ENCODE results near the gene COPS9. TPM values are rescaled to one million over a fixed set of nuclear protein-coding genes. Genes with fewer than 3 reads are reported as not detected.

COPS9 gene
- total RNA-seq, 1 donor from 2014 or later, result 190 TPM

GRCh38 chr2:240153418-240153817, 17.3 kb upstream of the COPS9 start:
- DNase-seq, result no peak
- no peak overlapping the region for H3K4me3 ChIP-seq
- no peak overlapping the region for H3K27ac ChIP-seq (replicated peaks)
- no peaks in the 10 kb centered on the region for H3K9me3 ChIP-seq (replicated peaks)
- no peaks in the 10 kb centered on the region for H3K4me1 ChIP-seq
- TF ChIP-seq CTCF (IDR thresholded peaks at IDR 0.05; ENCODE audit: borderline replicate concordance), result no peak
- peaks cover 68% of the 10 kb centered on the region for H3K27me3 ChIP-seq (ENCODE audit: low read depth)
- H3K36me3 ChIP-seq, result no peaks in the 10 kb centered on the region
- intact Hi-C loops (cut with micrococcal nuclease), result no loop called here

- no peaks in the 10 kb centered on the region for H3K36me3 ChIP-seq
- intact Hi-C loops (cut with micrococcal nuclease), result no loop called here
- no peak overlapping the region for H3K4me3 ChIP-seq
- H3K9me3 ChIP-seq (replicated peaks), result no peaks in the 10 kb centered on the region
- H3K4me1 ChIP-seq, result no peaks in the 10 kb centered on the region
- peak; percentile 38 for DNase-seq
- no peak overlapping the region for H3K27ac ChIP-seq (replicated peaks)
- H3K27me3 ChIP-seq (ENCODE audit: low read depth), result peaks cover 67% of the 10 kb centered on the region
- TF ChIP-seq CTCF (IDR thresholded peaks at IDR 0.05; ENCODE audit: borderline replicate concordance), result peak; percentile 11
Measured at GRCh38 chr2:240151477-240152031, 15.4 kb upstream of the COPS9 start.

DNA sequence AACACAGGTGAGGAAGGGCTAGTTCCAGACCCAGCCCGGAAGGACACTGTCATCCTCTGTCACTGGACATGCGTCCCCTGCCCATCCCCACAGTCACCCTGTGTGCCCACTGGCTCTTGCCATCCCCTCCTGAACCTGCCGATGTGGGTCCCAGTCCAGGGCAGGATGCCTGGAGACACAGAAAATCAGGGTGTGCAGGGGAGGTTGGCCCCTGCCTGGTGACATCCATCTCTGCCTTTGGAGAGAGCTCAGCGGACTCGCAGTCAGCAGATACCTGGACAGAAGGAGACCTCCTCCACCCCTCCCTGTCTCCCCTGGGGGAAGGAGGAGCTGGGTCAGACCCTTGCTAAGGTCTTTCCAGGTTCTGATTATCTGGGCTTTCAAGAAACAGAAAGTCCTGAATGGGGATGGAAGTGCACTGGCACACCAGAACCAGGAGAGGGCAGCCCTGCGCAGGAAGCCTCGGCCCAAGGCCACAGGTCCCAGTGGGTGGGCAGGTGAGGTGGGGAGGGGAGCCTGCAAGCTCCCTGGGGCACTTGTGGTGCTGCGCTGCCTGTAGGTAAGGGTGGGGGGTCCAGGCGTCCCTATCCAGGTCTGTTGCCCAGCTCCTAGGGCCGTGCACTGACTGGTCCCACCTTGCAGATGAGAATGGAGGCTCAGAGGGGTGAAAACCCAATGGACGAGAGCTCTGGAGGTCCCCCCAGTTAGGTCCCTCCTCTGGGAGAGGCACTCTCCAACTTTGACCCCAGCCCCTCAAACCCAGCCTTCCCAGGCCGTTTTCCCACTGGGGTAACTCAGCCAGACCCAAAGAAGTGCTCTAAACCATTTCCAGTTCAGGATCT, 14.1 kb upstream of the COPS9 start:
- Histone ChIP-seq H3K4me1 (no peaks in the 10 kb centered on the region), H3K36me3 (no peaks in the 10 kb centered on the region), H3K27ac (replicated peaks) (no peak overlapping the region), H3K9me3 (replicated peaks) (no peaks in the 10 kb centered on the region), H3K27me3 (ENCODE audit: low read depth) (peaks cover 76% of the 10 kb centered on the region), H3K4me3 (no peak overlapping the region)
- peak; percentile 71 for TF ChIP-seq CTCF (IDR thresholded peaks at IDR 0.05; ENCODE audit: borderline replicate concordance)
- DNase-seq, result no peak
- intact Hi-C loops (cut with micrococcal nuclease), result no loop called here

DNA sequence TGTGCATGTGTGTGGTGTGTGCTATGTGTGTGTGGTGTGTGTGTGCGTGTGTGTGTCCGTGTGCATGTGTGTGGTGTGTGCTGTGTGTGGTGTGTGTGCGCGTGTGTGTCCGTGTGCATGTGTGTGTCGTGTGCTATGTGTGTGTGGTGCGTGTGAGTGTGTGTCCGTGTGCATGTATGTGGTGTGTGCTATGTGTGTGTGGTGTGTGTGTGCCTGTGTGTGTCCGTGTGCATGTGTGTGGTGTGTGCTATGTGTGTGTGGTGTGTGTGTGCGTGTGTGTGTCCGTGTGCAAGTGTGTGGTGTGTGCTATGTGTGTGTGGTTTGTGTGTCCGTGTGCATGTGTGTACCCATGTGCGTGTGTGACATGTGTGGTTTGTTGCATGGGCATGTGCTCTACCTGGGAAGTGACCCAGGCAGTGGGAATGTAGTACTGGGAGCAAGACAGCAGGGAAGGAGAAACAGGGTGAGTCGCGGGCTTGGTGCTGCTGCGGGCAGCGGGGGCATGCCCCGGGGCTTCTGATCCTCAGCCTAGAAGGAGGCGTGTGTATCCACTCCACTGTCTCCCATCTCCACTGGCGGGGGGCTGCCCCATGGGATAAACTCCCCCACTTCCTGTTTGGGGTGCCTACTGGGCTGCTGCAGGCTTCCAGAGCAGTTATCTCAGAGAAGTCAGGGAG, 11.9 kb upstream of the COPS9 start:
- Histone ChIP-seq H3K36me3 (no peaks in the 10 kb centered on the region), H3K9me3 (replicated peaks) (no peaks in the 10 kb centered on the region), H3K27ac (replicated peaks) (no peak overlapping the region), H3K4me3 (no peak overlapping the region), H3K27me3 (ENCODE audit: low read depth) (peaks cover 77% of the 10 kb centered on the region), H3K4me1 (no peaks in the 10 kb centered on the region)
- DNase-seq, result no peak
- no peak for TF ChIP-seq CTCF (IDR thresholded peaks at IDR 0.05; ENCODE audit: borderline replicate concordance)
- intact Hi-C loops (cut with micrococcal nuclease), result no loop called here

DNA sequence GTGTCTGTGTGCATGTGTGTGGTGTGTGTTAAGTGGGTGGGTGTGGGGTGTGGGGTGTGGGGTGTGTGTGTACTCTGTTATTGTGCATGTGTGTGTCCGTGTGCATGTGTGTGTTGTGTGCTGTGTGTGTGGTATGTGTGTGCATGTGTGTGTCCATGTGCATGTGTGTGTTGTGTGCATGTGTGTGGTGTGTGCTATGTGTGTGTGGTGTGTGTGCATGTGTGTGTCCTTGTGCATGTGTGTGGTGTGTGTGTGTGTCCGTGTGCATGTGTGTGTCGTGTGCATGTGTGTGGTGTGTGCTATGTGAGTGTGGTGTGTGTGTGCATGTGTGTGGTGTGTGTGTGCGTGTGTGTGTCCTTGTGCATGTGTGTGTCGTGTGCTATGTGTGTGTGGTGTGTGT, 11.3 kb upstream of the COPS9 start:
- no peaks in the 10 kb centered on the region for H3K4me1 ChIP-seq
- H3K36me3 ChIP-seq, result no peaks in the 10 kb centered on the region
- no peak for TF ChIP-seq CTCF (IDR thresholded peaks at IDR 0.05; ENCODE audit: borderline replicate concordance)
- peaks cover 82% of the 10 kb centered on the region for H3K27me3 ChIP-seq (ENCODE audit: low read depth)
- H3K9me3 ChIP-seq (replicated peaks), result no peaks in the 10 kb centered on the region
- intact Hi-C loops (cut with micrococcal nuclease), result no loop called here
- no peak for DNase-seq
- H3K27ac ChIP-seq (replicated peaks), result no peak overlapping the region
- no peak overlapping the region for H3K4me3 ChIP-seq

Measured in left ventricle myocardium inferior (tissue), 1 donor.